NT2/D1 (cell line): ENCODE data around the gene CAMK1D.

ENCODE experiments used
- DNase-seq: peaks from one replicate; pipeline ENCODE4 v3.0.0-alpha.2; 2011; ENCODE audit warnings: low read depth, low spot score
- H3K27me3 ChIP-seq: 2 replicates; pipeline ENCODE4 v1.6.0; 2011; ENCODE audit warnings: mild to moderate bottlenecking; ENCODE audit not compliant: insufficient read length, insufficient read depth
- H3K36me3 ChIP-seq: 2 replicates; pipeline ENCODE4 v1.6.1; 2011; ENCODE audit warnings: mild to moderate bottlenecking, low read length, mixed read lengths; ENCODE audit not compliant: insufficient read depth, insufficient read length
- H3K4me1 ChIP-seq: 2 replicates; pipeline ENCODE4 v1.5.1; 2011; ENCODE audit not compliant: insufficient read depth, insufficient read length
- H3K4me3 ChIP-seq: 2 replicates; pipeline ENCODE4 v1.5.1; 2011; ENCODE audit warnings: low read depth; ENCODE audit not compliant: insufficient read length
- H3K9ac ChIP-seq: 2 replicates; pipeline ENCODE4 v1.6.0; 2011; ENCODE audit warnings: low read depth; ENCODE audit not compliant: insufficient read length
- H3K9me3 ChIP-seq: 2 replicates; pipeline ENCODE4 v1.5.1; 2011; ENCODE audit warnings: mild to moderate bottlenecking, low read length; ENCODE audit not compliant: insufficient read depth
- SUZ12 ChIP-seq: IDR thresholded peaks from 2 replicates; pipeline ENCODE4 v1.6.1; 2011; ENCODE audit not compliant: insufficient read length, insufficient read depth; ENCODE audit errors: extremely low read depth
- YY1 ChIP-seq: IDR thresholded peaks from 2 replicates; pipeline ENCODE4 v1.6.1; 2011; ENCODE audit not compliant: insufficient read length, insufficient read depth
- ZNF274 ChIP-seq: IDR thresholded peaks from 2 replicates; pipeline ENCODE4 v1.6.1; 2011; ENCODE audit warnings: mild to moderate bottlenecking, low read depth, low read length

CAMK1D gene

DNA sequence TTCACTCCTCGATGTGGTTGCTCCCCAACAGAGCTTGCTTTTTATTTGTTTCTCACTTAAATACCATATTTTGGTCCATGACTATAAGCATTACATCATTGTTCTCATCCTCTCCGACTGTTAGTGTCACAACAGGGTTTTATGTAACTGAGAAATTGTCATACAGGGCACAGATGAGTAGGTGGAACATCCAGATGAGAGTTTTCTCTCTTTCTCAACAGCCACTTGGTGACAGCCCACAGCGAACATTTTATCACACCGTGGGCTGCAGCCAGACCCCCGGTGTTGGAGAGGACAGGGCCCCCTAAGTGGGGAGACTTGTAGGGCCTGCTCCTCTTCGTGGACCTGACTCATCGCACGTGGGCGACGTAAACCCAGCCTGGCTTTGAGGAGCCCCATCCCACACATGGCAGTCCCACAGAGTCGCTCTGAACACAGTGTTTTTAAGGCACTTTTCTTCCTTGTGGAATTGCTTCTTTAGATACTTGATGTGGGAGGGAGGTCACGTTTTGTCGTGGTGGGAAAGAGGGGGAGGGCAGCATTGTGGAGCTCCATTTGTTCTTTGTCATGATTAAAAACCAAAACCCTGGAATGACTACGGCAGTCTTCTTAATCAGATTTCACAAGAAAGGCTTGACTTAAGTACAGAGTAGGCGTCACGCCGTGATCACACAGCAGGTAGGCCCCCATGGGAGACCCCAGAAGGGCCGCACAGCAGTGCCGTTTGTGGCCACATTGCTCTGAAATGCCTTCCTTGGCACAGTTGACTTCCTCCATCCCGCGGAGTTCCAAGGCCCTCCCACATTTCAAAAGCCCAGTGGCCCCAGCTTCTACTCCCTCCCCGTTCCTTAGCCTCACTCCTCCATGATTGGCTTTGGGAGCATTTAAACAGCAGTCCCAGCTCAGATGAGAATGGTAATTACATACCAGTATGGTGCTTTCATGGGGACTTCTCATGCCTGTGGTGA, 431.6 kb downstream of the CAMK1D start:
- no peak for DNase-seq
- TF ChIP-seq ZNF274: no peak
- TF ChIP-seq SUZ12: no peak
- no peak for TF ChIP-seq YY1
- no peak overlapping the region for H3K4me3 ChIP-seq
- no peaks in the 10 kb centered on the region for H3K27me3 ChIP-seq
- H3K4me1 ChIP-seq: peaks cover 4% of the 10 kb centered on the region
- H3K9me3 ChIP-seq: no peaks in the 10 kb centered on the region
- no peak overlapping the region for H3K9ac ChIP-seq
- no peaks in the 10 kb centered on the region for H3K36me3 ChIP-seq

GRCh38 chr10:12781976-12782375, 432.6 kb downstream of the CAMK1D start:
- H3K9me3 ChIP-seq: no peaks in the 10 kb centered on the region
- H3K4me1 ChIP-seq: peaks cover 4% of the 10 kb centered on the region

GRCh38 chr10:12782537-12782936, 433.2 kb downstream of the CAMK1D start:
- H3K27me3 ChIP-seq: no peaks in the 10 kb centered on the region
- no peak overlapping the region for H3K9ac ChIP-seq
- H3K36me3 ChIP-seq: no peaks in the 10 kb centered on the region
- no peaks in the 10 kb centered on the region for H3K9me3 ChIP-seq
- DNase-seq: no peak
- peaks cover 4% of the 10 kb centered on the region for H3K4me1 ChIP-seq
- TF ChIP-seq YY1 (no peak), ZNF274 (no peak), SUZ12 (no peak)
- no peak overlapping the region for H3K4me3 ChIP-seq

More at GRCh38 chr10:12781976-12782375, 432.6 kb downstream of the CAMK1D start:
- Histone ChIP-seq H3K27me3 (no peaks in the 10 kb centered on the region), H3K9ac (no peak overlapping the region), H3K36me3 (no peaks in the 10 kb centered on the region), H3K4me3 (no peak overlapping the region)
- no peak for DNase-seq
- no peak for TF ChIP-seq ZNF274
- TF ChIP-seq SUZ12: no peak
- TF ChIP-seq YY1: no peak

- no peak for DNase-seq
- no peak overlapping the region for H3K4me3 ChIP-seq
- H3K36me3 ChIP-seq: no peaks in the 10 kb centered on the region
- peaks cover 4% of the 10 kb centered on the region for H3K4me1 ChIP-seq
- no peaks in the 10 kb centered on the region for H3K9me3 ChIP-seq
- H3K9ac ChIP-seq: no peak overlapping the region
- no peaks in the 10 kb centered on the region for H3K27me3 ChIP-seq
- TF ChIP-seq ZNF274: no peak
Measured at GRCh38 chr10:12783293-12783692, 433.9 kb downstream of the CAMK1D start.

DNA sequence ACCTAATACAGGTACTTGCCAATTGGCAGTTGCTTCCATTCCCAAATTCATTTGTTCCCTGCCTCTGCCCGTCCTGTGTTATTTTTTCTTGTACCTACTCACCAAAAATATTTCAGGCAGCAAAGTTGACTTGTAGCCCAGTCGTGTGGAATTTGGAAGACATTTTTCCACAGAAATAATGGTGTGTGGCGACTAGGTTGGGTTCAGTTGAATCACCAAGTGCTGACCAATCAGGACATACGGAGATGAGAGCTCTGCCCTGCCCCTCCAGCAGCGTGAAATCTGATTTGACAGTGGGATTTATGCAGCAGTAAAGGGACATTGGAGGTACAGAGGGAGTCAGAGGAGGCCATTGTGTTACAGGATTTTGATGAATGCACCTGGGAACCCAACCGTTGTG, 435.3 kb downstream of the CAMK1D start:
- DNase-seq: no peak
- TF ChIP-seq SUZ12 (no peak), YY1 (no peak), ZNF274 (no peak)

DNA sequence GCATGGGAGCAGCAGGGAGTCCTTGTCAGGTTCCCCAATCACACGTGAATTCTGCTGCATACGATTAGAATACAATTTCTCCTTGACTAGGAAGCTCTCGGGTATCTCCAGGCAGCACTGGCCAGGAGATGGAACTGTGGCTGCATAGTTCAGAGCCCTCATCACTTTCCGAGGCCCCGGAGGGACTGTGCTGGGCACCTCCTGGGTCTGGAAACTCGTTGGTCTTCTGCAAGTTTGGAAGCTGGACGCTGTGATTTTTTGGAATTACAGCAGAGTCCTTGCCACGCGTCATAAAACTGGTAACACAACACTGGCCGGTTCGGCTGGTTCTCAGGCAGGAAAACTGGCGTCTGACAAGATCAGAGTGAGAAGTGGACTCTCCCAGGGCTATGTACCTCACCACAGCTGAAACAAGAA, 436.1 kb downstream of the CAMK1D start:
- no peaks in the 10 kb centered on the region for H3K36me3 ChIP-seq
- H3K9me3 ChIP-seq: no peaks in the 10 kb centered on the region
- no peak overlapping the region for H3K9ac ChIP-seq
- peaks cover 4% of the 10 kb centered on the region for H3K4me1 ChIP-seq
- TF ChIP-seq SUZ12 (no peak), ZNF274 (no peak), YY1 (no peak)
- no peak overlapping the region for H3K4me3 ChIP-seq
- DNase-seq: no peak
- no peaks in the 10 kb centered on the region for H3K27me3 ChIP-seq

More for the DNA sequence above, 435.3 kb downstream of the CAMK1D start:
- no peak overlapping the region for H3K9ac ChIP-seq
- H3K36me3 ChIP-seq: no peaks in the 10 kb centered on the region
- no peaks in the 10 kb centered on the region for H3K9me3 ChIP-seq
- H3K4me1 ChIP-seq: peaks cover 4% of the 10 kb centered on the region
- no peaks in the 10 kb centered on the region for H3K27me3 ChIP-seq
- H3K4me3 ChIP-seq: no peak overlapping the region

- DNase-seq: no peak
- H3K9ac ChIP-seq: no peak overlapping the region
- H3K36me3 ChIP-seq: no peaks in the 10 kb centered on the region
- H3K4me1 ChIP-seq: peaks cover 4% of the 10 kb centered on the region
- H3K4me3 ChIP-seq: no peak overlapping the region
- no peak for TF ChIP-seq SUZ12
- TF ChIP-seq YY1: no peak
- no peak for TF ChIP-seq ZNF274
- no peaks in the 10 kb centered on the region for H3K27me3 ChIP-seq
- H3K9me3 ChIP-seq: peaks cover 12% of the 10 kb centered on the region
Measured at GRCh38 chr10:12787297-12787696, 437.9 kb downstream of the CAMK1D start.
